OCI-LY3 (cell line): Measurements from ENCODE around the gene STAT4.

Experiments used
- CTCF ChIP-seq: fragments of 200-600, 300-600 bp; sonication (generic); IDR thresholded peaks from 2 replicates; pipeline ENCODE4 v1.5.1; 2014; ENCODE audit warnings: antibody characterized with exemption, low read length, low read depth
- EZH2phosphoT487 ChIP-seq: fragments of 200-600 bp; shearing (Covaris generic); IDR thresholded peaks from 2 replicates; pipeline ENCODE4 v1.6.1; 2018; ENCODE audit warnings: antibody characterized with exemption, mixed run types, low read depth

- no peak for TF ChIP-seq CTCF
- no peak for TF ChIP-seq EZH2phosphoT487
Measured at GRCh38 chr2:191170773-191171172, 20.0 kb upstream of the STAT4 start.
